Kidney (tissue), 14 donors: ENCODE results near the gene CTIF. TPM values are rescaled to one million over a fixed set of nuclear protein-coding genes. Genes with fewer than 3 reads are reported as not detected.

Experiments
- DNase-seq, 5 donors: peaks; one replicate each; pipeline ENCODE4 v3.0.0-alpha.2; 2013 to 2020
- FAIRE-seq: peaks from 2 replicates; lab custom pipeline; 2012; peaks lifted over from hg19 to GRCh38; lab: Jason Lieb, UNC
- H3K27ac ChIP-seq, 2 donors: one replicate each; pipeline ENCODE4 v1.7.0; 2013; ENCODE audit warnings: low read depth in 2 of 2, low read length in 2 of 2, inconsistent platforms in 1 of 2
- H3K27me3 ChIP-seq: one replicate; pipeline ENCODE4 v1.7.1; 2013; ENCODE audit warnings: low read length, inconsistent platforms; ENCODE audit not compliant: control insufficient read depth, insufficient read depth
- H3K36me3 ChIP-seq, 3 donors: one replicate each; pipeline versions ENCODE4 v1.7.0 to v1.7.1; 2013; ENCODE audit warnings: low read length in 3 of 3, control low read depth in 1 of 3, inconsistent platforms in 1 of 3; ENCODE audit not compliant: insufficient read depth in 3 of 3, control insufficient read depth in 2 of 3
- H3K4me1 ChIP-seq, 3 donors: one replicate each; pipeline versions ENCODE4 v1.7.0 to v1.7.1; 2013; ENCODE audit warnings: low read length in 3 of 3, inconsistent platforms in 1 of 3, low read depth in 1 of 3; ENCODE audit not compliant: control insufficient read depth in 2 of 3, insufficient read depth in 2 of 3
- H3K4me3 ChIP-seq, 3 donors: one replicate each; pipeline versions ENCODE4 v1.7.0 to v1.8.1; 2013; ENCODE audit warnings: low read length in 3 of 3, control low read depth in 1 of 3, inconsistent platforms in 1 of 3
- H3K9ac ChIP-seq, 3 donors: one replicate each; pipeline versions ENCODE4 v1.7.0 to v1.7.1; 2013; ENCODE audit warnings: low read length in 3 of 3, control low read depth in 1 of 3, inconsistent platforms in 1 of 3
- H3K9me3 ChIP-seq, 3 donors: one replicate each; pipeline versions ENCODE4 v1.7.0 to v1.7.1; 2013; ENCODE audit warnings: low read length in 3 of 3, control low read depth in 1 of 3, inconsistent platforms in 1 of 3; ENCODE audit not compliant: control insufficient read depth in 2 of 3, insufficient read depth in 1 of 3
- intact Hi-C: fragments of 100-400 bp; cut with DNase I; formaldehyde crosslinking; loops from one replicate; pipeline ENCODE4 v1.11.1; 2022
- polyA plus RNA-seq: library from polyadenylated mRNA; stranded (reverse); fragments of 350-450 nt; fragmentation: Illumina TruSeq; extraction: RNeasy Lipid Tissue Mini Kit (QIAGEN cat#74804); gene quantifications from one replicate; pipeline ENCODE4 v1.2.3, GENCODE V29; 2014; ENCODE audit warnings: low read depth, low replicate concordance; ENCODE audit not compliant: insufficient read depth
- total RNA-seq: library from RNA; stranded (reverse); fragmentation: NEBNext Ultra II Directional; extraction: Animal tissue kit (Norgen Biotek cat#: 25700); gene quantifications from one replicate; pipeline ENCODE4 v1.2.1, GENCODE V29; 2021
- TF ChIP-seq, protein P1 (sequence below): IDR thresholded peaks from 3 replicates; pipeline ENCODE4 v1.5.1; 2012; ENCODE audit warnings: mild to moderate bottlenecking, moderate library complexity, borderline replicate concordance; ENCODE audit not compliant: insufficient read depth; ENCODE audit errors: extremely low read depth
- donor health status: control.
- donor health status: control.
- donor health status: control.
- donor health status: control.
- donor health status: control.
- donor health status: DM: yes; HTN: yes; CAD: no.
- donor health status: Normal renal cell carcinoma (clear cell type).

The CTIF gene
- total and polyA plus RNA-seq, 2 donors from 2014 or later: 37.3 to 41.9 TPM

DNA sequence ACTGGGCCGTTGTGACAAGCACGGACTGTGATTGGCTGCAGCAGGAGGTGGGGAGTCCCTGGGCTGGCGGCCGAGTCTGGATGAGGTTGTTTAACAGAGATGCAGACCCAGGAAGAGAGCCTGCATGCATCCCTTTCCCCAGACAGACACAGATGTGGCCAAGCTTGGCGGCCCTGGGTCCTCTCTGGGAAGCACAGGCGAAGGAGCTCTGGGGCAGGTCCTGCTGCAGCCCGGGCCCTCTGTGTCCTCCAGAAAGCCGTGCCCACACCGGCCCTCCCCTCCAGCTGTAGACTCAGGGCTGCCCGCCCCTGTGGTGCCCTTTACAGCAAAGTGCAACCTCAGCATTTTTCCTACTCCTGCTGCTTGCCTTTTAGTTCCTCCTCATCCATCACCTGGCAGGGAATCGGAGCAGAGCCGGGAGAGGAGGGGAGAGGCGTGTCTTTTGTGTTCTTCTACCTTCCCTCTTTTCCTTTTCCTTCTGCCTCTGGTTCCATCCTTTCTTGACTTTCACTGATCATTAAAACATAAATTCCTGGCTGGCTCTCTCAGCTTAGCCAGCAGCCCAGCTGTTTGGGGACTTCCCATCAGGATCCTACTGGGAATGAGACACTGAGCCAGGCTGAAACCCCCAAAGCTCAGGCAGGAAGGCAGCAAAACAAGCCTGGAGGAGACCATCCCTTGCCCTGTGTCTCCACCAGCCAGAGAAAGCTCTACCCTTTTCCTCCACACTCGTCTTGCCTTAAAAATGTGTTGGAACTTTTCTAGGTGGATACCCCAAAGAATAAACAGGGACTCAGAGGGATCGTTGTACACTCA lies 75.0 kb downstream of the CTIF start:
- Histone ChIP-seq H3K36me3 (no peaks in the 10 kb centered on the region), H3K9me3 (no peaks in the 10 kb centered on the region), H3K9ac (no peak overlapping the region), H3K4me1 (peaks cover 0 to 2% (median 0%) of the 10 kb centered on the region in 3 donors), H3K27ac (no peak overlapping the region), H3K27me3 (no peaks in the 10 kb centered on the region), H3K4me3 (no peak overlapping the region)
- intact Hi-C loops: no loop called here
- no peak for FAIRE-seq
- DNase-seq: peak in 4 of 5 donors; percentile 54 to 75 (median 60)
- TF ChIP-seq, protein P1, sequence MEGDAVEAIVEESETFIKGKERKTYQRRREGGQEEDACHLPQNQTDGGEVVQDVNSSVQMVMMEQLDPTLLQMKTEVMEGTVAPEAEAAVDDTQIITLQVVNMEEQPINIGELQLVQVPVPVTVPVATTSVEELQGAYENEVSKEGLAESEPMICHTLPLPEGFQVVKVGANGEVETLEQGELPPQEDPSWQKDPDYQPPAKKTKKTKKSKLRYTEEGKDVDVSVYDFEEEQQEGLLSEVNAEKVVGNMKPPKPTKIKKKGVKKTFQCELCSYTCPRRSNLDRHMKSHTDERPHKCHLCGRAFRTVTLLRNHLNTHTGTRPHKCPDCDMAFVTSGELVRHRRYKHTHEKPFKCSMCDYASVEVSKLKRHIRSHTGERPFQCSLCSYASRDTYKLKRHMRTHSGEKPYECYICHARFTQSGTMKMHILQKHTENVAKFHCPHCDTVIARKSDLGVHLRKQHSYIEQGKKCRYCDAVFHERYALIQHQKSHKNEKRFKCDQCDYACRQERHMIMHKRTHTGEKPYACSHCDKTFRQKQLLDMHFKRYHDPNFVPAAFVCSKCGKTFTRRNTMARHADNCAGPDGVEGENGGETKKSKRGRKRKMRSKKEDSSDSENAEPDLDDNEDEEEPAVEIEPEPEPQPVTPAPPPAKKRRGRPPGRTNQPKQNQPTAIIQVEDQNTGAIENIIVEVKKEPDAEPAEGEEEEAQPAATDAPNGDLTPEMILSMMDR: no peak

DNA sequence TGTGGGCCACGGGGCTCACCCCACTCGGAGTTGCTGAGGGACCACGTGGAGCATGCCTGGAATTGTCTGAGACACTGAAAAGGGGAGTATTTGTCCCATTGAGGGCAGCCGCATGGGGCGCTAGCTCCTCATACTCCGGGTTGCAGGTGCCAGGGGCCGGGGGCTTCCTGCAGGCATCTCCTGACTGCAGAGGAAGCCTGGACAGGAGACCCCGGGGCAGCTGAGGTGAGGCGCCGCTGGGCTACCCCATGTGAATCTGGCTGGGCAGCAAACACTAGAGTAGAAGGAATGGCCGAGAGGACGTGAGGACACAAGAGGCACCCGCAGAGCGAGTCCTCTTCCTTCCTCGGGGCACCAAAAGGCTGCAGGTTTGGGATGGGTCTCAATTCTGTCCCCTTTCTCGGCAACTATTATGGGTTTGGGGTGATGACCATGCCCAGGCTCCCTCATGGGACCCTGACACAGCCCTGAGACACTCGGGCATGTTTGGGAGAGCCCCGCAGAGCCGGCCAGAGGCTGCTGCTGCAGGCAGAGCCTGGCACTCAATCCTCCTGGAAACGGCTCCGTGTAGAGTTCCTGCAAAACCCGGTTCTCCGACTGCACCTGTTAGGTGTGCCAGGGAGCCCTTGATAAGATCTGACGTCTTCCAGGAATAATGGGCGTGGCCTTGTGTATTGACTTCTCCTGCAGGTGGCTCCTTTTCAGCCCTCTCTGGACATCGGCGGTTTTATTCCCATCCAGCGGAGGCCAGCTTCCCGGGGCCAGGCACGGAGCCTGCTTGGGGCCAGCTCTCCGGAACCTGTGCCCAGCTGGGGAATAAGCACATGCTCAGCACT lies 77.0 kb downstream of the CTIF start:
- Histone ChIP-seq H3K27me3 (no peaks in the 10 kb centered on the region), H3K4me1 (peaks cover 0 to 2% (median 0%) of the 10 kb centered on the region in 3 donors), H3K9me3 (no peaks in the 10 kb centered on the region), H3K4me3 (no peak overlapping the region), H3K27ac (no peak overlapping the region), H3K36me3 (peaks cover 0 to 7% (median 0%) of the 10 kb centered on the region in 3 donors), H3K9ac (no peak overlapping the region)
- TF ChIP-seq, protein P1: no peak
- FAIRE-seq: no peak
- intact Hi-C loops: no loop called here
- peak in 2 of 5 donors; percentile 13 to 58 for DNase-seq

DNA sequence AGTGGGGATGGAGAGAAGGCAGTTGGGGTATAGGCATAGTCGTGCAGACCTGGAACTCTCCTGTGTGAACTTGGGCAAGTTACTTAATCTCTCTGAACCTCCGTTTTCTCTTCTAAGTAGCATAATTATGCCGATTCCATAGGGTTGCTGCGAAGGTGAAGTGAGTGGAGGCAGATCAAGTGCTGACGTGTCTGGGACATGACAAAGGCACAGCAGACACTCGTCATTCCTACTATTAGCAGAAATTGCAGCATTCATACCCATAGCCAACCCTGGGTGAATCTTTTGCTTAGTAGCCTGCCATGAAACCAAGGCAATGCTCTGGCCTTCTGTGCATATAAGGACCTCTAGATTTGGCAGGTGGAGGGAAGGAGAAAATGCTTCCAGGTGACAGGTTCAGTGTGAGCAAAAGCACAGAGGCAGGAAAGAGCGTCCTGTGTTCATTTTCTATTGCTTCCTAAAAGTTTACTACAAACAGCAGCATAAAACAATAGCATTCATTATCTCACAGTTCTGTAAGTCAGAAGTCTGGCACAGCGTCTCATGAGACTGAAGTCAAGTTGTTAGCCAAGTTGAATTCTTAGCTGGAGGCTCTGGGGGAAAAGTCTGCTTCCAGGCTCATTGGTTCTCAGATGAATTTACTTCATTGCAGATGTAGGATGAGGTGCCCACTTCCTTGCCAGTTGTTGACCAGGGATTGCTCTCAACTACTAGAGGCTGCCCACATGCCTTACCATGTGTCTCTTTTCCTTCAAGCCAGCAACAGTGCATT lies 77.8 kb downstream of the CTIF start:
- Histone ChIP-seq H3K27ac (no peak overlapping the region), H3K9ac (no peak overlapping the region), H3K4me3 (no peak overlapping the region), H3K36me3 (peaks cover 0 to 7% (median 0%) of the 10 kb centered on the region in 3 donors), H3K27me3 (no peaks in the 10 kb centered on the region), H3K4me1 (peaks cover 0 to 2% (median 0%) of the 10 kb centered on the region in 3 donors), H3K9me3 (no peaks in the 10 kb centered on the region)
- TF ChIP-seq, protein P1: no peak
- intact Hi-C loops: no loop called here
- DNase-seq (peak in 1 of 5 donors; percentile 2), FAIRE-seq (no peak)
